A549 (cell line): Measurements from ENCODE around the gene ADA. TPM values are rescaled to one million over a fixed set of nuclear protein-coding genes. Genes with fewer than 3 reads are reported as not detected.

Source experiments
- ATAC-seq, 2 experiments: fragments of 200-7000 bp in 1 of 2; fragments of >200 bp in 1 of 2; cut with Nextera tagmentation in 1 of 2; cut with Tn5 transposase in 1 of 2; 3 replicates each; pipeline versions ENCODE4 v1.8.0 to v1.9.1; 2018 to 2020; ENCODE audit warnings: mild to moderate bottlenecking in 1 of 2, moderate library complexity in 1 of 2
- CTCF ChIA-PET: fragments of 300-600 bp; sonication (Branson Sonifier 250); formaldehyde crosslinking; extraction: SDS; loops from one replicate; lab custom pipeline; 2021; ENCODE audit warnings: antibody characterized with exemption, inconsistent platforms; lab: Yijun Ruan, JAX
- POLR2A ChIA-PET: fragments of 350-600 bp; formaldehyde crosslinking; extraction: SDS; loops from one replicate; lab custom pipeline; 2021; ENCODE audit warnings: antibody characterized with exemption, inconsistent platforms; lab: Yijun Ruan, JAX
- DNase-seq, 2 experiments: peaks; one replicate each; pipeline versions ENCODE4 v3.0.0 to v3.0.0-alpha.2; 2011 to 2016; ENCODE audit warnings: low read depth in 1 of 2, low spot score in 1 of 2
- FAIRE-seq: peaks from 2 replicates; lab custom pipeline; 2011; peaks lifted over from hg19 to GRCh38; lab: Jason Lieb, UNC
- H3K27ac ChIP-seq, 2 experiments: fragments of >200 bp; sonication (Bioruptor Twin); formaldehyde crosslinking; 3 replicates each; pipeline ENCODE4 v1.5.1; 2016 to 2017
- H3K4me1 ChIP-seq: fragments of >200 bp; sonication (Bioruptor Twin); formaldehyde crosslinking; 3 replicates; pipeline ENCODE4 v1.6.1; 2016
- H3K4me2 ChIP-seq: fragments of >200 bp; sonication (Bioruptor Twin); formaldehyde crosslinking; 3 replicates; pipeline ENCODE4 v1.6.1; 2016
- H3K4me3 ChIP-seq: fragments of >200 bp; sonication (Bioruptor Twin); formaldehyde crosslinking; 3 replicates; pipeline ENCODE4 v1.5.1; 2016
- H3K9me3 ChIP-seq: fragments of >200 bp; sonication (Bioruptor Twin); formaldehyde crosslinking; 3 replicates; pipeline ENCODE4 v1.6.1; 2016
- CBX2 ChIP-seq: fragments of 200-600 bp; sonication (generic); IDR thresholded peaks from 2 replicates; pipeline ENCODE4 v1.6.1; 2016; ENCODE audit warnings: low read depth, mild to moderate bottlenecking, borderline replicate concordance
- CHD2 ChIP-seq: fragments of 150-350 bp; IDR thresholded peaks from 2 replicates; pipeline ENCODE4 v1.6.1; 2014; ENCODE audit warnings: low read length; ENCODE audit not compliant: partially characterized antibody
- FOSL2 ChIP-seq, 2 experiments: fragments of 450-650 bp in 1 of 2; fragments of >200 bp in 1 of 2; sonication (Bioruptor Twin) in 1 of 2; formaldehyde crosslinking; IDR thresholded peaks; 2 replicates each; pipeline versions ENCODE4 v1.5.0 to v1.6.1; 2016 to 2020; ENCODE audit warnings: mild to moderate bottlenecking in 1 of 2, moderate library complexity in 1 of 2
- MAFK ChIP-seq: fragments of 450-650 bp; IDR thresholded peaks from 2 replicates; pipeline ENCODE4 v1.6.1; 2014; ENCODE audit not compliant: partially characterized antibody
- NFE2L2 ChIP-seq: fragments of 150-350 bp; conservative IDR thresholded peaks from 2 replicates; pipeline ENCODE4 v1.6.1; 2014; ENCODE audit warnings: low read length
- POLR2A ChIP-seq: IDR thresholded peaks from 2 replicates; pipeline ENCODE4 v1.6.1; 2012; ENCODE audit warnings: mild to moderate bottlenecking, low read length
- POLR2AphosphoS2 ChIP-seq: conservative IDR thresholded peaks from 2 replicates; pipeline ENCODE4 v1.6.1; 2012; ENCODE audit warnings: low read length, improper control_type of control experiment, inconsistent platforms
- RAD21 ChIP-seq, 2 experiments: fragments of >200 bp in 1 of 2; sonication (Bioruptor Twin) in 1 of 2; formaldehyde crosslinking in 1 of 2; IDR thresholded peaks in 1 of 2; conservative IDR thresholded peaks in 1 of 2; 2 replicates in 1 of 2; 3 replicates in 1 of 2; pipeline ENCODE4 v1.6.1; 2012 to 2018; ENCODE audit warnings: inconsistent platforms in 1 of 2
- RFX5 ChIP-seq: fragments of 450-650 bp; IDR thresholded peaks from 2 replicates; pipeline ENCODE4 v1.7.1; 2014; ENCODE audit warnings: antibody characterized with exemption, mild to moderate bottlenecking, moderate library complexity
- SREBF2 ChIP-seq: fragments of 450-650 bp; IDR thresholded peaks from 2 replicates; pipeline ENCODE4 v1.6.1; 2014; ENCODE audit warnings: mild to moderate bottlenecking, moderate library complexity
- TFCP2L1 ChIP-seq: fragments of 250-450 bp; sonication (Bioruptor Pico); IDR thresholded peaks from 2 replicates; pipeline ENCODE4 v1.5.0; 2021; ENCODE audit warnings: mild to moderate bottlenecking
- TP53 ChIP-seq: fragments of 250-450 bp; sonication (Bioruptor Pico); IDR thresholded peaks from 2 replicates; pipeline ENCODE4 v1.5.0; 2021; ENCODE audit warnings: mild to moderate bottlenecking, moderate library complexity
- ZC3H11A ChIP-seq: fragments of 450-650 bp; IDR thresholded peaks from 2 replicates; pipeline ENCODE4 v1.6.1; 2014; ENCODE audit warnings: antibody characterized with exemption, mild to moderate bottlenecking
- ZSCAN20 ChIP-seq: fragments of 250-450 bp; sonication (Bioruptor Pico); IDR thresholded peaks from 2 replicates; pipeline ENCODE4 v1.8.0; 2022; ENCODE audit warnings: mild to moderate bottlenecking, moderate library complexity
- WGBS: methylation state at CpG from one replicate; pipeline ENCODE4 v1.1.6; 2017; ENCODE audit errors: missing lambda C conversion rate; 5-methylcytosine and 5-hydroxymethylcytosine counted together
- polyA plus RNA-seq, 4 experiments: library from polyadenylated mRNA; depleted of rRNA in 3 of 4; stranded (reverse); fragments of >200 nt; fragmentation: RNase III in 1 of 4; extraction: RNeasy Plus Mini Kit Qiagen cat#74134 plus additional on column Dnase treatment in 1 of 4; gene quantifications; 2 replicates in 3 of 4; 3 replicates in 1 of 4; pipeline ENCODE4 v1.2.3, GENCODE V29; 2011 to 2017
- TF ChIP-seq, protein P1 (sequence below): IDR thresholded peaks from 2 replicates; pipeline ENCODE4 v1.6.1; 2012
- TF ChIP-seq, protein P2 (sequence below): fragments of 200-600 bp; sonication (generic); IDR thresholded peaks from 2 replicates; pipeline ENCODE4 v1.6.1; 2016; ENCODE audit warnings: antibody characterized with exemption, mild to moderate bottlenecking, moderate library complexity
- TF ChIP-seq, protein P3 (sequence below): fragments of >200 bp; sonication (Bioruptor Twin); formaldehyde crosslinking; IDR thresholded peaks from 3 replicates; pipeline ENCODE4 v1.5.1; 2016
- TF ChIP-seq, protein P4 (sequence below): fragments of 450-650 bp; IDR thresholded peaks from 2 replicates; pipeline ENCODE4 v1.6.1; 2014; ENCODE audit warnings: antibody characterized with exemption
- TF ChIP-seq, protein P5 (sequence below): fragments of >200 bp; sonication (Bioruptor Twin); formaldehyde crosslinking; IDR thresholded peaks from 2 replicates; pipeline ENCODE4 v1.6.1; 2016
- TF ChIP-seq, protein P6 (sequence below): fragments of 250-450 bp; sonication (Bioruptor Pico); IDR thresholded peaks from 2 replicates; pipeline ENCODE4 v1.5.0; 2021; ENCODE audit warnings: mild to moderate bottlenecking, moderate library complexity, borderline replicate concordance
- TF ChIP-seq, protein P7 (sequence below): fragments of >200 bp; sonication (Bioruptor Twin); formaldehyde crosslinking; IDR thresholded peaks from 3 replicates; pipeline ENCODE4 v1.6.1; 2016

The ADA gene
- polyA plus RNA-seq, 2 of the 4 experiments (the other 2 are of a cell fraction), result 34.5 to 48.1 TPM

DNA sequence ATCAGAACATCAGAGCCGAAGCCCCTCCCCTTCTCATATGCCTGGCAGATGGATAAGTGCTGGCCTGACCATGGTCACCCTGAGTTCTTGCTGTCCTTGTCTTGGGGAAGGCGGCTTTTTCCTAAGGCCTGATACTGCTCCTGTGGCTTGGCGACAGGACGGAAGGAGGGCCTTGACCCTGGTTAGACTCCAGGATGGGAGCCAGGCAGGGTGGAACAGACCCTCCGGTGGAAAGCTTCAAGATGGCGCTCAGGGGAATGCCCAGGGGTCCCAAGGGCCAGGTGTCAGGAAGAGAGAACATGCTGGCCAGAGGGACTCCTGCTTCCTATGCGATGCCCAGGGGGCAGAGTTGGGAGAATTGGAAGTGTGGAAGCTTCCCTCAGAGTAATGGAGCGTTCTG is 29.6 kb downstream of the ADA start:
- Histone ChIP-seq H3K4me3 (no peak overlapping the region), H3K9me3 (peaks cover 15% of the 10 kb centered on the region), H3K27ac (no peak overlapping the region), H3K4me1 (no peaks in the 10 kb centered on the region), H3K4me2 (no peak overlapping the region)
- ChIA-PET CTCF (interaction anchor here (0.8 to 5.6 kb wide), 4 partner anchors 13 to 407 kb away, joined by 3 to 30 read pairs (median 3); no protein-coding TSS in a partner anchor), POLR2A (no interaction called here)
- over 99% methylated on average over 8 of the region's 8 CpGs for WGBS
- no peak for TF ChIP-seq ZC3H11A
- no peak for TF ChIP-seq SREBF2
- TF ChIP-seq MAFK, result no peak
- TF ChIP-seq, protein P1, sequence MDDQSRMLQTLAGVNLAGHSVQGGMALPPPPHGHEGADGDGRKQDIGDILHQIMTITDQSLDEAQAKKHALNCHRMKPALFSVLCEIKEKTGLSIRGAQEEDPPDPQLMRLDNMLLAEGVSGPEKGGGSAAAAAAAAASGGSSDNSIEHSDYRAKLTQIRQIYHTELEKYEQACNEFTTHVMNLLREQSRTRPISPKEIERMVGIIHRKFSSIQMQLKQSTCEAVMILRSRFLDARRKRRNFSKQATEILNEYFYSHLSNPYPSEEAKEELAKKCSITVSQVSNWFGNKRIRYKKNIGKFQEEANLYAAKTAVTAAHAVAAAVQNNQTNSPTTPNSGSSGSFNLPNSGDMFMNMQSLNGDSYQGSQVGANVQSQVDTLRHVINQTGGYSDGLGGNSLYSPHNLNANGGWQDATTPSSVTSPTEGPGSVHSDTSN, result no peak
- no peak for TF ChIP-seq CBX2
- no peak for TF ChIP-seq POLR2A
- FAIRE-seq (no peak), ATAC-seq (no peak), DNase-seq (no peak)

DNA sequence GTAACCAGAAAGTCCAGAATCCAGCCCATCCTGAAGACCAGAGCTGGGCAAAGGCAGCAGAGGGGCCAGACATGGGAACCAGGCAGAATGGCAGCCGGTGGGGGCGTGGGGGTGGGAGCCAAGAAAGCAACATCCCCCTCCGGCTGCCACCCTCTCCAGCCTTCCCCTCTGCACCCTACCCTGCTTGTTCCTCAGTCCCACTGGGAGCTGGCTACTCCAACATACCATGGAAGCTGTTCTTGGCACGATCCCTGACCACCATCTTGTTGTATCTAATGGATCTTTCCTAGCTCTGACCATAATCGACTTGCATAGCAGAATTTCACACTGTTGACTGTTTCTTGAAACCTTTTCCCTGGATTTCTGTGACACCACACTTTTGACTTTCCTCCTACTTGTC is 30.2 kb downstream of the ADA start:
- no peaks in the 10 kb centered on the region for H3K4me1 ChIP-seq
- no peak overlapping the region for H3K27ac ChIP-seq
- TF ChIP-seq TP53 (CRISPR knock-in tag) (no peak), NFE2L2 (no peak), POLR2AphosphoS2 (no peak), FOSL2 (IDR thresholded peaks at IDR 0.05) (no peak), FOSL2 (CRISPR knock-in tag; IDR thresholded peaks at IDR 0.05) (no peak), RFX5 (no peak), ZSCAN20 (no peak), SREBF2 (no peak), CHD2 (no peak), TFCP2L1 (CRISPR knock-in tag) (no peak), RAD21 (conservative IDR thresholded peaks at IDR 0.05 in 1 of 2, IDR thresholded peaks at IDR 0.05 in 1 of 2) (no peak)
- TF ChIP-seq, protein P1, result no peak
- TF ChIP-seq, protein P2, sequence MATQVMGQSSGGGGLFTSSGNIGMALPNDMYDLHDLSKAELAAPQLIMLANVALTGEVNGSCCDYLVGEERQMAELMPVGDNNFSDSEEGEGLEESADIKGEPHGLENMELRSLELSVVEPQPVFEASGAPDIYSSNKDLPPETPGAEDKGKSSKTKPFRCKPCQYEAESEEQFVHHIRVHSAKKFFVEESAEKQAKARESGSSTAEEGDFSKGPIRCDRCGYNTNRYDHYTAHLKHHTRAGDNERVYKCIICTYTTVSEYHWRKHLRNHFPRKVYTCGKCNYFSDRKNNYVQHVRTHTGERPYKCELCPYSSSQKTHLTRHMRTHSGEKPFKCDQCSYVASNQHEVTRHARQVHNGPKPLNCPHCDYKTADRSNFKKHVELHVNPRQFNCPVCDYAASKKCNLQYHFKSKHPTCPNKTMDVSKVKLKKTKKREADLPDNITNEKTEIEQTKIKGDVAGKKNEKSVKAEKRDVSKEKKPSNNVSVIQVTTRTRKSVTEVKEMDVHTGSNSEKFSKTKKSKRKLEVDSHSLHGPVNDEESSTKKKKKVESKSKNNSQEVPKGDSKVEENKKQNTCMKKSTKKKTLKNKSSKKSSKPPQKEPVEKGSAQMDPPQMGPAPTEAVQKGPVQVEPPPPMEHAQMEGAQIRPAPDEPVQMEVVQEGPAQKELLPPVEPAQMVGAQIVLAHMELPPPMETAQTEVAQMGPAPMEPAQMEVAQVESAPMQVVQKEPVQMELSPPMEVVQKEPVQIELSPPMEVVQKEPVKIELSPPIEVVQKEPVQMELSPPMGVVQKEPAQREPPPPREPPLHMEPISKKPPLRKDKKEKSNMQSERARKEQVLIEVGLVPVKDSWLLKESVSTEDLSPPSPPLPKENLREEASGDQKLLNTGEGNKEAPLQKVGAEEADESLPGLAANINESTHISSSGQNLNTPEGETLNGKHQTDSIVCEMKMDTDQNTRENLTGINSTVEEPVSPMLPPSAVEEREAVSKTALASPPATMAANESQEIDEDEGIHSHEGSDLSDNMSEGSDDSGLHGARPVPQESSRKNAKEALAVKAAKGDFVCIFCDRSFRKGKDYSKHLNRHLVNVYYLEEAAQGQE, result no peak
- TF ChIP-seq, protein P3, sequence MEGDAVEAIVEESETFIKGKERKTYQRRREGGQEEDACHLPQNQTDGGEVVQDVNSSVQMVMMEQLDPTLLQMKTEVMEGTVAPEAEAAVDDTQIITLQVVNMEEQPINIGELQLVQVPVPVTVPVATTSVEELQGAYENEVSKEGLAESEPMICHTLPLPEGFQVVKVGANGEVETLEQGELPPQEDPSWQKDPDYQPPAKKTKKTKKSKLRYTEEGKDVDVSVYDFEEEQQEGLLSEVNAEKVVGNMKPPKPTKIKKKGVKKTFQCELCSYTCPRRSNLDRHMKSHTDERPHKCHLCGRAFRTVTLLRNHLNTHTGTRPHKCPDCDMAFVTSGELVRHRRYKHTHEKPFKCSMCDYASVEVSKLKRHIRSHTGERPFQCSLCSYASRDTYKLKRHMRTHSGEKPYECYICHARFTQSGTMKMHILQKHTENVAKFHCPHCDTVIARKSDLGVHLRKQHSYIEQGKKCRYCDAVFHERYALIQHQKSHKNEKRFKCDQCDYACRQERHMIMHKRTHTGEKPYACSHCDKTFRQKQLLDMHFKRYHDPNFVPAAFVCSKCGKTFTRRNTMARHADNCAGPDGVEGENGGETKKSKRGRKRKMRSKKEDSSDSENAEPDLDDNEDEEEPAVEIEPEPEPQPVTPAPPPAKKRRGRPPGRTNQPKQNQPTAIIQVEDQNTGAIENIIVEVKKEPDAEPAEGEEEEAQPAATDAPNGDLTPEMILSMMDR, result no peak
- TF ChIP-seq, protein P4, sequence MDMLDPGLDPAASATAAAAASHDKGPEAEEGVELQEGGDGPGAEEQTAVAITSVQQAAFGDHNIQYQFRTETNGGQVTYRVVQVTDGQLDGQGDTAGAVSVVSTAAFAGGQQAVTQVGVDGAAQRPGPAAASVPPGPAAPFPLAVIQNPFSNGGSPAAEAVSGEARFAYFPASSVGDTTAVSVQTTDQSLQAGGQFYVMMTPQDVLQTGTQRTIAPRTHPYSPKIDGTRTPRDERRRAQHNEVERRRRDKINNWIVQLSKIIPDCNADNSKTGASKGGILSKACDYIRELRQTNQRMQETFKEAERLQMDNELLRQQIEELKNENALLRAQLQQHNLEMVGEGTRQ, result no peak
- TF ChIP-seq, protein P5, sequence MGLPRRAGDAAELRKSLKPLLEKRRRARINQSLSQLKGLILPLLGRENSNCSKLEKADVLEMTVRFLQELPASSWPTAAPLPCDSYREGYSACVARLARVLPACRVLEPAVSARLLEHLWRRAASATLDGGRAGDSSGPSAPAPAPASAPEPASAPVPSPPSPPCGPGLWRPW, result no peak
- TF ChIP-seq, protein P6, sequence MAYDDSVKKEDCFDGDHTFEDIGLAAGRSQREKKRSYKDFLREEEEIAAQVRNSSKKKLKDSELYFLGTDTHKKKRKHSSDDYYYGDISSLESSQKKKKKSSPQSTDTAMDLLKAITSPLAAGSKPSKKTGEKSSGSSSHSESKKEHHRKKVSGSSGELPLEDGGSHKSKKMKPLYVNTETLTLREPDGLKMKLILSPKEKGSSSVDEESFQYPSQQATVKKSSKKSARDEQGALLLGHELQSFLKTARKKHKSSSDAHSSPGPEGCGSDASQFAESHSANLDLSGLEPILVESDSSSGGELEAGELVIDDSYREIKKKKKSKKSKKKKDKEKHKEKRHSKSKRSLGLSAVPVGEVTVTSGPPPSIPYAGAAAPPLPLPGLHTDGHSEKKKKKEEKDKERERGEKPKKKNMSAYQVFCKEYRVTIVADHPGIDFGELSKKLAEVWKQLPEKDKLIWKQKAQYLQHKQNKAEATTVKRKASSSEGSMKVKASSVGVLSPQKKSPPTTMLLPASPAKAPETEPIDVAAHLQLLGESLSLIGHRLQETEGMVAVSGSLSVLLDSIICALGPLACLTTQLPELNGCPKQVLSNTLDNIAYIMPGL (CRISPR knock-in tag), result no peak
- TF ChIP-seq, protein P7, sequence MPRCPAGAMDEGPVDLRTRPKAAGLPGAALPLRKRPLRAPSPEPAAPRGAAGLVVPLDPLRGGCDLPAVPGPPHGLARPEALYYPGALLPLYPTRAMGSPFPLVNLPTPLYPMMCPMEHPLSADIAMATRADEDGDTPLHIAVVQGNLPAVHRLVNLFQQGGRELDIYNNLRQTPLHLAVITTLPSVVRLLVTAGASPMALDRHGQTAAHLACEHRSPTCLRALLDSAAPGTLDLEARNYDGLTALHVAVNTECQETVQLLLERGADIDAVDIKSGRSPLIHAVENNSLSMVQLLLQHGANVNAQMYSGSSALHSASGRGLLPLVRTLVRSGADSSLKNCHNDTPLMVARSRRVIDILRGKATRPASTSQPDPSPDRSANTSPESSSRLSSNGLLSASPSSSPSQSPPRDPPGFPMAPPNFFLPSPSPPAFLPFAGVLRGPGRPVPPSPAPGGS, result no peak
- CTCF ChIA-PET, result interaction anchor here (0.8 to 5.6 kb wide), 3 partner anchors 12 to 406 kb away, joined by 3 to 30 read pairs (median 3); no protein-coding TSS in a partner anchor
- no peak overlapping the region for H3K4me2 ChIP-seq
- ATAC-seq (no peak), FAIRE-seq (no peak), DNase-seq (no peak)
- 94% methylated on average over 5 of the region's 5 CpGs for WGBS
- no peak overlapping the region for H3K4me3 ChIP-seq
- POLR2A ChIA-PET, result no interaction called here
- peaks cover 15% of the 10 kb centered on the region for H3K9me3 ChIP-seq
